Suppressor macrophage treated with lipopolysaccharide for 1 hour (primary cell): ENCODE results near the gene SCIN.
"Not testable (repeated sequence)": the region's sequence is repeated elsewhere in the genome, so short reads cannot be mapped to it uniquely, and the experiment has no call there.

Experiments used
- DNase-seq, 3 donors: peaks; one replicate each; pipeline ENCODE4 v3.0.0-alpha.2; 2020 to 2022

The SCIN gene

DNA sequence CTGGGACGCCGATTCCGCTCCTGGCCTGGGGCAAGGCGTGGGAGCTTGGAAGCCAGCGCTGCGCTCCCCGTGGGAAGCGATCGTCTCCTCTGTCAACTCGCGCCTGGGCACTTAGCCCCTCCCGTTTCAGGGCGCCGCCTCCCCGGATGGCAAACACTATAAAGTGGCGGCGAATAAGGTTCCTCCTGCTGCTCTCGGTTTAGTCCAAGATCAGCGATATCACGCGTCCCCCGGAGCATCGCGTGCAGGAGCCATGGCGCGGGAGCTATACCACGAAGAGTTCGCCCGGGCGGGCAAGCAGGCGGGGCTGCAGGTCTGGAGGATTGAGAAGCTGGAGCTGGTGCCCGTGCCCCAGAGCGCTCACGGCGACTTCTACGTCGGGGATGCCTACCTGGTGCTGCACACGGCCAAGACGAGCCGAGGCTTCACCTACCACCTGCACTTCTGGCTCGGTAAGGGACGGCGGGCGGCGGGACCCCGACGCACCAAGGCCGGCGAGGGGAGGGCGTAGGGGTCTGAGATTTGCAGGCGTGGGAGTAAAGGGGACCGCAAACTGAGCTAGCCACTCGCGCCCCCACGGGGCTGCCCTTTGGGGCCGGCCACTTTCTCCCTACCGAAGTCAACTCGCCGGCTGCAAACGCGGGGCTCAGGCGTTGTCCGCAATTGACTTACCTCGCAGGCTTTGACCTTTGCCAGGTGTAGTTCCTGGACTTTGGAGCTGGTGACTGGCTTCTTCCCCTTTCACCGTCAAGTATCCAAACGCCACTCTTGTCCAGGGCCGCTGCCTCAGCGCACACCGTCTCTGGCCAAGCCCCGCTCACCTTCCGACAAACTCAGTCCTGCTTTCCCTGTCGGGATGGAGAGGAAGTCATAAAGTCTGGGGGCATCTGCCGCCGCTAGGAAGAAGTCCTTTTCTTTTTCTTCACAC is at the start of gene SCIN:
SCIN (plus strand) TSS at position 187 of the 928 bp plus-strand sequence; CDS start at position 254, 67 bp downstream.
- peak; percentile 74 to 82 (median 80) for DNase-seq

DNA sequence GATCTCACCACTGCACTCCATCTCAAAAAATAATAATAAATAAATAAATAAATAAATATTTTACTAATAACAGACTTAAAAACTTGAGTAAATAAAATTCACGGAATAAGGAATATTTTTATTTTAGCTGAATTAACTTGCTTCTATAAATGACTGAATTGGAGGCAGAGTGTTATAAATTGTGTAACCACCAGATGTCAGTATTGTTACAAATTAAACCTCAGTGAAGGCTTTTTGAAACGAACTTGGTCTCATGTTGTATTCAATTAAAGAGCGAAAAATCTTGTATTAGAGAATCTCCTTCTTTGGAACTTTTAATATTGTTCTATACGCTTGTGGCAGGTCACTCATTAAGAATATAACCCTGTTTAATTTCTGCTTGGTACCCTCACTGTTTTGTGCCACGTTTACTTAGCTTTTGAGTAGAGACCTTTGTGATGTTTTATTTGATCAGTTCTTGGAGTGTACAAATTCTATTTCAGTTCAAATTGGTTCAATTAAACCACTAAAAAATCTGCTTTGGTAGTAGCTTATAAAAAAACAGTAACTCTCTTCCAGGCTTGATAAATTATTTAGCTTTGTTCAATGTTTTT is 45.6 kb upstream of the SCIN start:
- DNase-seq = peak; percentile 61 to 83 (median 78)

DNA sequence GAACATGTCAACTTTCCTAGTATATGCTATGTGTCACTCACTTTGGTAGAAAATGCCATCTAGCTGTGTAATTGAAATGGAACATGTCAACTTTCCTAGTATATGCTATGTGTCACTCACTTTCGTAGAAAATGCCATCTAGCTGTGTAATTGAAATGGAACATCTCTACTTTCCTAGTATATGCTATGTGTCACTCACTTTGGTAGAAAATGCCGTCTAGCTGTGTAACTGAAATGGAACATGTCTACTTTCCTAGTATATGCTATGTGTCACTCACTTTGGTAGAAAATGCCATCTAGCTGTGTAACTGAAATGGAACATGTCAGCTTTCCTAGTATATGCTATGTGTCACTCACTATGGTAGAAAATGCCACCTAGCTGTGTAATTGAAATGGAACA is 43.8 kb upstream of the SCIN start:
- DNase-seq = not testable (repeated sequence)

GRCh38 chr7:12527670-12528069 is 42.9 kb upstream of the SCIN start:
- not testable (repeated sequence) for DNase-seq

GRCh38 chr7:12529971-12530710 is 40.4 kb upstream of the SCIN start:
- no peak for DNase-seq

- no peak for DNase-seq
Observed at GRCh38 chr7:12531784-12532183, 38.7 kb upstream of the SCIN start.

- no peak for DNase-seq
Observed at GRCh38 chr7:12534046-12534445, 36.5 kb upstream of the SCIN start.

- peak; percentile 50 to 64 (median 63) for DNase-seq
Observed at GRCh38 chr7:12539681-12540080, 30.8 kb upstream of the SCIN start.

DNA sequence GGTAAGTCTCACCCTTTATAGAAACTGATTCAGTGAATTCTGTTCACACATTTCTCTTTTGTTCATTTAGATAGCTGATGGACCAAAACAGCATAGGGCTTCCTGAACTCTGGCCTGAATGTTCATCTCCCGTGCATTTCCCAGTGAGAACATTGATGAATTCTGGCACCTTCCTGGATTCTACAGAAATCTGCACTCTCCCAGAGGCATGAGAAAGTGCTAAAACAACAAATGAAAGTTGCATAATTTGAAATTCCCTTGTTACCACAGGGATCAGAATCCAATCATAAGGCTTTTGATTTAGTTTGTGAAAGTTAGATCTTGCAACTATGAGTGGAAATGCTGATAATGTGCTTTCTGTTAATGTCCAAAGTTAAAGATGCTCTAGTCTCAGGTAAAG is 29.7 kb upstream of the SCIN start:
- no peak for DNase-seq

DNA sequence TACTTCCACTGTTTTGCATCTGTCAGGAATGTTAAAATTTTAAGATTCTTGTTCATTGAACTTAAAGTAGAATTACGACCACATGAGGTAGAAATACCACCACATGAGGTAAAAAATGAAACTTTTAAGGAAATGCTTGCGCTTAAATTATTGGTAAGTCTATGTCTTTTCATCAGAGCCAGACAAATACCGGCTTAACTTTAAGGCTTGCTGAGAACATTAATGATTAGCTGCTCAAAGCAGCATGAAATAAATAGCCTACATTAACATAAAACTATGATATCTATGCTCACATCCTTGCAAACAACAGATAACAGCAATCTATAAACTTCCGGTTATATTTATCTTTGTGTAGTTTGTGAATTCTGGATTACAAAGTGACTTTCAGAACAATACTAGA is 26.9 kb upstream of the SCIN start:
- no peak for DNase-seq

- DNase-seq = peak; percentile 74 to 93 (median 91)
Observed at GRCh38 chr7:12549106-12549505, 21.4 kb upstream of the SCIN start.

- DNase-seq = peak in 1 of 3 donors; percentile 17
Observed at GRCh38 chr7:12550956-12551355, 19.6 kb upstream of the SCIN start.

- DNase-seq = peak; percentile 63 to 73 (median 68)
Observed at GRCh38 chr7:12552876-12553275, 17.6 kb upstream of the SCIN start.

DNA sequence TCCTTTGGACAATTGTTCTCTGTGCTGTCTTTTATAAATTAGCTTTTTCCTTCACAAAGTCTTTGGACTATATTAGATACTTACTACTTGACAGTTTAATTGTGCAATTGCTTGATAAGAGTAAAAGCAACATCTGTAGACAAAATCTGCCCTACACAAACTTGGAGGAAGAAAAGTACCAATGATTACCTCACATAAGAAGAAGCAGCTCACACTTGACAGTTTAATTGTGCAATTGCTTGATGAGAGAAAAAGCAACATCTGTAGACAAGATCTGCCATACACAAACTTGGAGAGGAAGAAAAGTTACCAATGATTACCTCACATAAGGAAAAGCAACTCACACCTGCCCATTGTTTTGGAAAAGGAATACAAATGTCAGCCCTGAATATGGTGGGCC is 17.1 kb upstream of the SCIN start:
- DNase-seq = peak in 2 of 3 donors; percentile 15 to 21

DNA sequence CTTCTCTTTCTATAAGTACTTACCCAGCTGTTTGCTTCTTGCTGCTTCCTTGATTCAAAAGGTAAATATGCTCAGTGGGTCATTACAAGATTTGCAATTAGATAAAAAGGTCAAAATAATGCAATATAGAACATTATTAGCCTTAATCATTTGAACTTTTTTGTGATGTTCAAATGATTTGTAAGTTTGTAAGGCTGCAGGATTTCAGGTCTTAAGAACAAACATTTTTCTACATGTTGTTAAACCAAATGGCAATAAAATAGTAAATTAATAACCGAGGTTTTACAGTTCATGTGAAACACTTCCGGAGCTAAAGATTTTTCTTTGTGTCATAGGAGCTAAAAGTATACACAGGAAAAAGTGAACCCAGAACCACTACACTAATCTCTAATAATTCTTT is 16.2 kb upstream of the SCIN start:
- peak in 1 of 3 donors; percentile 14 for DNase-seq

DNA sequence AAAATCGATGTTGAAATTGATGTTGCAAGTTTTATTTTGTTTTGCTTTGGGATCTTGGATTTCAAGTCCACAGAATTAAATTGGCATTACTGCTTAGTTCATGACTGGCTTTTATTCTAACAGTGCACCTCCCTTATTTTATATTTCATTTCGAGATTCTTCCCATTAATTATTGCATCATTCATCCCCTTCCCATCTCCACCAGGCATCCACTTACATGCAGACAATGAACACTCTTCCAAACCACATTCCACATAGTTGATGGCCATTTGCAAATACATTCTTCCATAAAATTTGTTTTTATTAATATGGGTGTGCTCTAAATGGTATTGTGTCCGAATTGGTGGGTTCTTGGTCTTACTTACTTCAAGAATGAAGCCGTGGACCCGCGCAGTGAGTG is 15.6 kb upstream of the SCIN start:
- DNase-seq = peak in 1 of 3 donors; percentile 16

DNA sequence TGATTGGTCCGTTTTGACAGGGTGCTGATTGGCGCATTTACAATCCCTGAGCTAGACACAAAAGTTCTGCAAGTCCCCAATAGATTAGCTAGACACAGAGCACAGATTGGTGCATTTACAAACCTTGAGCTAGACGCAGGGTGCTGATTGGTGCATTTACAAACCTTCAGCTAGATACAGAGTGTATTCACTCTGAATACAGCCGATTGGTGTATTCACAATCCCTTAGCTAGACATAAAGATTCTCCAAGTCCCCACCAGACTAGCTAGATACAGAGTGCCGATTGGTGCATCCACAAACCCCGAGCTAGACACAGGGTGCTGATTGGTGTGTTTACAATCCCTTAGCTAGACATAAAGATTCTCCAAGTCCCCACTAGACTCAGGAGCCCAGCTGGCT is 14.8 kb upstream of the SCIN start:
- DNase-seq = not testable (repeated sequence)

DNA sequence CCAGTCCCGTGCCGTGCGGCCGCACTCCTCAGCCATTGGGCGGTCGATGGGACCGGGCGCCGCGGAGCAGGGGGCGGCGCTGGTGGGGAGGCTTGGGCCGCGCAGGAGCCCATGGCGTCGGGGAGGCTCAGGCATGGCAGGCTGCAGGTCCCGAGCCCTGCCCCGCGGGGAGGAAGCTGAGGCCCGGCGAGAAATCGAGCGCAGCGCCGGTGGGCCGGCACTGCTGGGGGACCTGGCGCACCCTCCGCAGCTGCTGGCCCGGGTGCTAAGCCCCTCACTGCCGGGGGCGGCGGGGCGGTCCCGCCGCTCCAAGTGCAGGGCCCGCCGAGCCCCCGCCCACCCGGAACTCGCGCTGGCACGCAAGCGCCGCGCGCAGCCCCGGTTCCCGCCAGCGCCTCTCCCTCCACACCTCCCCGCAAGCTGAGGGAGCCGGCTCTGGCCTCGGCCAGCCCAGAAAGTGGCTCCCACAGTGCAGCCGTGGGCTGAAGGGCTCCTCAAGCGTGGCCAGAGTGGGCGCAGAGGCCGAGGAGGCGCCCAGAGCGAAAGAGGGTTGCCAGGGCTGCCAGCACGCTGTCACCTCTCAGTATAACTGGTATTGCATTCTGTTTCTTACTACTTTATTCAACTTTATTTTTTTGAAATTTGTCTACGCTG is 14.3 kb upstream of the SCIN start:
- DNase-seq = not testable (repeated sequence)

- DNase-seq = no peak
Observed at GRCh38 chr7:12557282-12557681, 13.2 kb upstream of the SCIN start.

- no peak for DNase-seq
Observed at GRCh38 chr7:12564996-12565764, 5.3 kb upstream of the SCIN start.

- no peak for DNase-seq
Observed at GRCh38 chr7:12565873-12566272, 4.6 kb upstream of the SCIN start.

GRCh38 chr7:12567015-12567414 is 3.5 kb upstream of the SCIN start:
- DNase-seq = peak in 1 of 3 donors; percentile 38
